ENCODE measurements around the gene C1orf185. TPM values are rescaled to one million over a fixed set of nuclear protein-coding genes. Genes with fewer than 3 reads are reported as not detected.
"Not testable (repeated sequence)": the region's sequence is repeated elsewhere in the genome, so short reads cannot be mapped to it uniquely, and the experiment has no call there.

The C1orf185 gene
- polyA plus RNA-seq, 1 experiment: not detected

DNA sequence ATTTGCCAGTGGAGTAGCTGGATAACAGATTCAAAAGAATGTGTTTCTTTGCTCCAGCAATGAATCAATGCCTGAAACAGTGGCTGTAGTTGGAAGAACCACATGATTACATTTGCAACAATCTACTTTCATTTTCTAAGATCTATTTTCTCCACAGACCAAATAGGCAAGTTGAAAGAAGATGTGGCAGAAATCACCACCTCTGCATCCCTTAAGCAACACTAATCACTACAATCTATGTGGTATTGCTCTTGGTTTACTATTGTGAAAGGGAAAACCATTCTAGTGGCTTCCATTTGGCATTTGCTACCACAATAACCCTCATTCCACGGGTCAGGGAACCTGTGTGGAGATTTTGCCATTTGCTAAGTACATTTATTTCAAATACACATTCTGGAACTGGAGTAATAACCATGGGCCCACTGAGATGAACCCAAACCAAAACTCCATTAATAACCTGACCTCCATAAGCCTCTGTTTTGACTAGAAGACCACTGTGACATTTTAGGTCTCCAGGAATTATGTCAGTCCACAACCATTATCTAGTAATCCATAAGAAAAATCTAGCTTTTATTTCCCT is 66.3 kb downstream of the C1orf185 start:
- DNase-seq (ENCODE audit: low read depth, low spot score): no peak
- Histone ChIP-seq H3K9me3 (ENCODE audit: control insufficient read depth, insufficient read depth, low read length) (no peaks in the 10 kb centered on the region), H3K27ac (ENCODE audit: low read depth, low read length) (no peak overlapping the region), H3K27me3 (ENCODE audit: control insufficient read depth, insufficient read depth, low read length) (no peaks in the 10 kb centered on the region), H3K4me3 (ENCODE audit: low read depth, low read length) (no peak overlapping the region)
- ChIA-PET CTCF (interaction anchor here (0.9 to 1.1 kb wide), 2 partner anchors 21 to 22 kb away, joined by 3 read pairs; no protein-coding TSS in a partner anchor), POLR2A (interaction anchor here (0.5 kb wide), 1 partner anchor 13 kb away, joined by 3 read pairs; no protein-coding TSS in a partner anchor)
- TF ChIP-seq, protein P1, sequence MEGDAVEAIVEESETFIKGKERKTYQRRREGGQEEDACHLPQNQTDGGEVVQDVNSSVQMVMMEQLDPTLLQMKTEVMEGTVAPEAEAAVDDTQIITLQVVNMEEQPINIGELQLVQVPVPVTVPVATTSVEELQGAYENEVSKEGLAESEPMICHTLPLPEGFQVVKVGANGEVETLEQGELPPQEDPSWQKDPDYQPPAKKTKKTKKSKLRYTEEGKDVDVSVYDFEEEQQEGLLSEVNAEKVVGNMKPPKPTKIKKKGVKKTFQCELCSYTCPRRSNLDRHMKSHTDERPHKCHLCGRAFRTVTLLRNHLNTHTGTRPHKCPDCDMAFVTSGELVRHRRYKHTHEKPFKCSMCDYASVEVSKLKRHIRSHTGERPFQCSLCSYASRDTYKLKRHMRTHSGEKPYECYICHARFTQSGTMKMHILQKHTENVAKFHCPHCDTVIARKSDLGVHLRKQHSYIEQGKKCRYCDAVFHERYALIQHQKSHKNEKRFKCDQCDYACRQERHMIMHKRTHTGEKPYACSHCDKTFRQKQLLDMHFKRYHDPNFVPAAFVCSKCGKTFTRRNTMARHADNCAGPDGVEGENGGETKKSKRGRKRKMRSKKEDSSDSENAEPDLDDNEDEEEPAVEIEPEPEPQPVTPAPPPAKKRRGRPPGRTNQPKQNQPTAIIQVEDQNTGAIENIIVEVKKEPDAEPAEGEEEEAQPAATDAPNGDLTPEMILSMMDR (IDR thresholded peaks at IDR 0.05; ENCODE audit: low read depth, low read length): no peak

DNA sequence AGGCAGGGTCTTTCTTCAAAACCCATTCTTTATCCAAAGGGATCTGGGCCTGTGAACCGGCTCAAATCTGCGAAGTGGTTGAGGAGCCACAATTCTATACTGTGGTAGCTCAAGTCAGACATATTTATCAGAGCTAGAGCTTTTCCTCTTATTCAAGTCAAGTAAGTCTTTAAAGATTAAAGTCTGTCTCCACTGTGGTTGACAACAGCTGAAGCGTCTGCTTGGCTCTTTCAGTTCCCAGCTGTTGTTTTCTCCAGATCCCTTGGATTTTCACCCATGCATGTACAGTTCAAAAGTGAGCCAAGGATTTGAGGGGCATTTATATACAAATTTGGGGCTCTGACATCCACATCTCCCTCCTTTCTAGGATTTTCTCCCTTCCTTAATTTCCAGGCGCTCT is 66.9 kb downstream of the C1orf185 start:
- ChIA-PET CTCF (interaction anchor here (0.9 to 1.1 kb wide), 2 partner anchors 20 to 21 kb away, joined by 3 read pairs; no protein-coding TSS in a partner anchor), POLR2A (interaction anchor here (0.5 kb wide), 1 partner anchor 13 kb away, joined by 3 read pairs; no protein-coding TSS in a partner anchor)
- H3K9me3 ChIP-seq (ENCODE audit: control insufficient read depth, insufficient read depth, low read length): no peaks in the 10 kb centered on the region
- no peaks in the 10 kb centered on the region for H3K27me3 ChIP-seq (ENCODE audit: control insufficient read depth, insufficient read depth, low read length)
- H3K27ac ChIP-seq (ENCODE audit: low read depth, low read length): no peak overlapping the region
- no peak overlapping the region for H3K4me3 ChIP-seq (ENCODE audit: low read depth, low read length)
- TF ChIP-seq, protein P1 (IDR thresholded peaks at IDR 0.05; ENCODE audit: low read depth, low read length): no peak
- DNase-seq (ENCODE audit: low read depth, low spot score): no peak

DNA sequence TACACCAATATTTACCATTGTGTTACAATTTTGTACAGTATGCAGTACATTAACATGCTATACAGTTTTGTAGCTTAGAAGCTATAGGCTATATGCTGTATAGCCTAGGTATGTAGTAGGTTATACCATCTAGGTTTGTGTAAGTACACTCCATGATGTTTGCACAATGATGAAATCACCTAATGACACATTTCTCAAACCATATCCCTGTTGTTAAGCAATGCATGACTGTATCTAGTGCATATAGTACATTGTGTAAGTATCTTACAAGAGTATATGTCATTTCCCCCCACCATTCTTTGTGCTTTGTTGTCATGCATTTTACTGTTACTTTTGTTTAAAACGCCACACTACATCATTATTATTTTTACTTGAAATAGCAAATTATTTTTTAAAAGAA is 68.3 kb downstream of the C1orf185 start:
- POLR2A ChIA-PET: no interaction called here
- TF ChIP-seq, protein P1 (IDR thresholded peaks at IDR 0.05; ENCODE audit: low read depth, low read length): no peak
- H3K4me3 ChIP-seq (ENCODE audit: low read depth, low read length): no peak overlapping the region

DNA sequence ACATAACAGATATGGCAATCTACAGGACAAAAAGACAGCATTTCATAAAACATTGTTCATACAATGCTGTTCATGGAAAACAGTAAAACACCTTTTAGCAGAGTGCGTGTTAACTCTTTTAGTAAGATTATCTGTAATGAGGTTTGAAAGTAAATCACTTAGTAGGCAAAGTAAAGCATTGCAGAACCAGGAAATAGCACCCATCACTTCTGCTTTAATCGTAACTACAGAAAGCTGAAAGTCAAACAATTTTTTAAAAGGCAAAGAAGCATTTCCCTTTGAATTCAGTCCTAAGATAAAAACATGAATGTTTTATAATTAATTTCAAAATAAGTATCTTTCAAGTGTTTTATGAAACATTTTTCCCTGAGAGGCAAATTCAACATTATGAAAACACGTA is 70.8 kb downstream of the C1orf185 start:
- ChIA-PET POLR2A (no interaction called here), CTCF (no interaction called here)
- TF ChIP-seq, protein P1 (IDR thresholded peaks at IDR 0.05; ENCODE audit: low read depth, low read length): no peak
- no peak overlapping the region for H3K4me3 ChIP-seq (ENCODE audit: low read depth, low read length)
- DNase-seq (ENCODE audit: low read depth, low spot score): no peak
- no peaks in the 10 kb centered on the region for H3K27me3 ChIP-seq (ENCODE audit: control insufficient read depth, insufficient read depth, low read length)
- no peak overlapping the region for H3K27ac ChIP-seq (ENCODE audit: low read depth, low read length)
- H3K9me3 ChIP-seq (ENCODE audit: control insufficient read depth, insufficient read depth, low read length): no peaks in the 10 kb centered on the region

More for the DNA sequence above, 68.3 kb downstream of the C1orf185 start:
- Histone ChIP-seq H3K27me3 (ENCODE audit: control insufficient read depth, insufficient read depth, low read length) (no peaks in the 10 kb centered on the region), H3K9me3 (ENCODE audit: control insufficient read depth, insufficient read depth, low read length) (no peaks in the 10 kb centered on the region), H3K27ac (ENCODE audit: low read depth, low read length) (no peak overlapping the region)
- CTCF ChIA-PET: interaction anchor here (0.6 to 1.9 kb wide), 2 partner anchors 19 to 71 kb away, joined by 6 to 7 read pairs; no protein-coding TSS in a partner anchor
- DNase-seq (ENCODE audit: low read depth, low spot score): no peak

DNA sequence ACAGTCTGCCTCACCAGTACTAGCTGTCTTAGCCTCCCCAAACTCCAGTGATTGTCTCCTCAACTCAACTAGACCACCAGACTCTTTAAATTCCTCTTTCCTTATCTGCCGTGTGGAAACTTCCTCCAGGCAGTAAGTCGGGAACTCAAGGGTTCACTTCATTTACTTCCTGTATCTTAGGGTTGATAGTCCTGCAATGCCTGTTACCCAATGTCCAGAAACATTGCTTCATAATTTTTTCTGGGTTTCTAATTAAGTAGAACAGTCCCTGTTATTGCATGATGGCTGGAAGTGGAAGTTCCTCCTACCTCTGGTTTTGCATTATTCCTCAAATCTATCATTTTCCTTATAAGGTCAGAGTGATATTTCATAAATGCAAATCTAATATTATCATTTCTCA is 73.2 kb downstream of the C1orf185 start:
- no peak for DNase-seq (ENCODE audit: low read depth, low spot score)
- no peak overlapping the region for H3K4me3 ChIP-seq (ENCODE audit: low read depth, low read length)
- H3K9me3 ChIP-seq (ENCODE audit: control insufficient read depth, insufficient read depth, low read length): no peaks in the 10 kb centered on the region
- ChIA-PET CTCF (interaction anchor here (0.8 to 1.1 kb wide), 3 partner anchors 14 to 401 kb away, joined by 4 read pairs; no protein-coding TSS in a partner anchor), POLR2A (no interaction called here)
- no peak overlapping the region for H3K27ac ChIP-seq (ENCODE audit: low read depth, low read length)
- TF ChIP-seq, protein P1 (IDR thresholded peaks at IDR 0.05; ENCODE audit: low read depth, low read length): no peak
- no peaks in the 10 kb centered on the region for H3K27me3 ChIP-seq (ENCODE audit: control insufficient read depth, insufficient read depth, low read length)

DNA sequence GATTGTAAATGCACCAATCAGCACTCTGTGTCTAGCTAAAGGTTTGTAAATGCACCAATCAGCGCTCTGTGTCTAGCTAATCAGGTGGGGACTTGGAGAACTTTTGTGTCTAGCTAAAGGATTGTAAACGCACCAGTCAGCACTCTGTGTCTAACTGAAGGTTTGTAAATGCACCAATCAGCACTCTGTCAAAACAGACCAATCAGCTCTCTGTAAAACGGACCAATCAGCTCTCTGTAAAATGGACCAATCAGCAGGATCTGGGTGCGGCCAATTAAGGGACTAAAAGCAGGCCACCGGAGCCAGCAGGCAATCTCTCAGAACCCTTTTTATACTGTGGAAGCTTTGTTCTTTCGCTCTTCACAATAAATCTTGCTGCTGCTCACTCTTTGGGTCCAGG is 76.0 kb downstream of the C1orf185 start:
- H3K27ac ChIP-seq (ENCODE audit: low read depth, low read length); DNase-seq (ENCODE audit: low read depth, low spot score); POLR2A ChIA-PET; H3K9me3 ChIP-seq (ENCODE audit: control insufficient read depth, insufficient read depth, low read length); H3K4me3 ChIP-seq (ENCODE audit: low read depth, low read length); H3K27me3 ChIP-seq (ENCODE audit: control insufficient read depth, insufficient read depth, low read length): not testable (repeated sequence)
- CTCF ChIA-PET: interaction anchor here (3.9 kb wide), 1 partner anchor 13 kb away, joined by 53 read pairs; no protein-coding TSS in a partner anchor

All from AG04450 (cell line).